ENCODE measurements around the gene ZC3H12C.

Gene ZC3H12C

GRCh38 chr11:110077831-110078325, 15.3 kb upstream of the ZC3H12C start:
- DNase-seq = no peak

GRCh38 chr11:110078923-110079544, 14.2 kb upstream of the ZC3H12C start:
- DNase-seq = no peak

GRCh38 chr11:110079726-110080125, 13.5 kb upstream of the ZC3H12C start:
- DNase-seq = no peak

- DNase-seq = no peak
Measured at GRCh38 chr11:110081462-110082376, 11.5 kb upstream of the ZC3H12C start.

- DNase-seq = no peak
Measured at GRCh38 chr11:110082899-110083298, 10.3 kb upstream of the ZC3H12C start.

- no peak for DNase-seq
Measured at GRCh38 chr11:110085255-110085838, 7.8 kb upstream of the ZC3H12C start.

GRCh38 chr11:110086892-110087309, 6.3 kb upstream of the ZC3H12C start:
- no peak for DNase-seq

GRCh38 chr11:110087812-110088534, 5.2 kb upstream of the ZC3H12C start:
- no peak for DNase-seq

- DNase-seq = no peak
Measured at GRCh38 chr11:110088535-110089344, 4.5 kb upstream of the ZC3H12C start.

- DNase-seq = no peak
Measured at GRCh38 chr11:110089617-110090282, 3.4 kb upstream of the ZC3H12C start.

GRCh38 chr11:110090466-110091026, 2.6 kb upstream of the ZC3H12C start:
- no peak for DNase-seq

- DNase-seq = no peak
Measured at GRCh38 chr11:110092111-110092514, 1.1 kb upstream of the ZC3H12C start.

- DNase-seq = no peak
Measured at GRCh38 chr11:110093407-110094297, 460 bp downstream of the ZC3H12C start.

- DNase-seq = no peak
Measured at GRCh38 chr11:110094298-110095285, 1.4 kb downstream of the ZC3H12C start.

- no peak for DNase-seq
Measured at GRCh38 chr11:110095554-110095953, 2.4 kb downstream of the ZC3H12C start.

GRCh38 chr11:110096496-110096895, 3.3 kb downstream of the ZC3H12C start:
- DNase-seq = no peak

GRCh38 chr11:110097459-110098012, 4.3 kb downstream of the ZC3H12C start:
- no peak for DNase-seq

- DNase-seq = no peak
Measured at GRCh38 chr11:110098645-110099044, 5.5 kb downstream of the ZC3H12C start.
